GM18873 (cell line): ENCODE data around the gene TRIM24.

Experiments used
- ATAC-seq: cut with Tn5 transposase; IDR thresholded peaks from one replicate; pipeline ENCODE4 v1.9.1; 2021; ENCODE audit warnings: mild to moderate bottlenecking, moderate library complexity, moderate number of reproducible peaks; ENCODE audit not compliant: unreplicated experiment, low FRiP score

The TRIM24 gene

DNA sequence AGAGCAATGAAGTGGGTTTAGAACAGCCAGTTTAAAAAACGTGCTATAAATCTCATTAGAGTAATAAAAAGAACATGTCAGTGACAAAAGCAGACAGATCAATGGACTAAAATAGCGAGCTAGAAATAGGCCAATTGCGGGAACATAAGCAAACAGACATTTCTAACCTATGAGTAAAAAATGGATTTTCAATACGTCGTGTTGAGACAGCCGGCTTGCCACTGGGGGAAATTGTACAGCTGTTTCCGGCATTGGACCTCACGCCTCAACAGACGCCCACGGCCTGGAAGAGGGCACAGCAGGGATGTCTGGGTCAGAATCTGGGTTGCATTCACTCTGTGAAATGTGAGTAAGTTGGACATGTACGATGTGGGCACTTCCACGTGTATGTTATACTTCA, 148.2 kb downstream of the TRIM24 start:
- peak; percentile 81 for ATAC-seq

DNA sequence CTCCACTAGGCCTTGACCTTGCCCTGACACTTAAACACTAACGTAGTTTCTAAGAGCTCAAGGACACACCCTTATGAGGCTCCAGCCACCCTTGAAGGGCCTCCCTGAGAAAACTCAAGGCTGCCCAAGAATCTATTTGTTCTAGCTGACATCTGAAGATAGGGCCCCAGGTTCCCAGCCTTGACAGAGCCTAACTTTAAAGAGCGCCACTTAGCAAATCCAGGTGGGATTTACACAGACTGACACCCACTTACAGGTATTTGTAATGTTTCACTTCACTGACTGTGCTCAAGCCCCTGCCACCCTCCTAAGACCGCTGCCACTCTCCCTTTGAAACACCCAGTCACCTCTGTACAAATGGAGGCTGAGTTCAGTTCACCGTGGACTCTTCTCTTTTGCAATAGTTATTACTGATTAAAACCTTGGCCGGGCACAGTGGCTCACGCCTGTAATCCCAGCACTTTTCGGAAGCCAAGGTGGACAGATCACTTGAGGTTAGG, 150.7 kb downstream of the TRIM24 start:
- ATAC-seq = no peak

DNA sequence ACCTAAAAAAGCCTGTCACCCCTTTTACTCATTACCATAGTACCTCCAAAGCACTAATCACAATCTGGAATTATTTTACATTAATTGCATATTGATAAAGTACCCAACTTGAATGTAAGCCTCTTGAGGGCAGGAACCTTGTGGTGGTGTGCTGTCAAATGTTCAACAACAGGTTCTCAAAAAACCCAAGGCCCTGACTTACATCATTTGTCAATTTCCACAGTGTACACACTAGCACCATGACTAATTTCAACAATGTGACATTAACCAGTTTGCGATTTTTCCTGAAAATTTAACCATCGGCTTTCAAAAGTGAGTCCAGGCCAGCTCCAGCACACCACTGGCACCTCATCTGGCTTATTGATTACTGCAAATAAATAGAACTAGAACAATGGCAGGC, 153.6 kb downstream of the TRIM24 start:
- no peak for ATAC-seq

DNA sequence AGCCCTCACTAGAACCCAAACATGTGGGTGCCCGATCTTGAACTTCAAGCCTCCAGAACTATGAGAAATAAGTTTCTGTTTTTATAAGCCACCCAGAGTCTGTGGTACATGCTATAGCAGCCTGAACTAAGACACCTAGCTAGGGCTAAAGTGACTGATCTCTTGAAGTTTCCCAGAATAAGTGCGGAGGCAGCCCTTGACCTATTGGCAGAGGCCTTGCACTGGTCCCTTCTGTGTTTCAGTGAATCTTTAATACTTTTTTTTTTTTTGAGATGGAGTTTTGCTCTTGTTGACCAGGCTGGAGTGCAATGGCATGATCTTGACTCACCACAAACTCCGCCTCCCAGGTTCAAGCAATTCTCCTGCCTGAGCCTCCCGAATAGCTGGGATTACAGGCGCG, 156.0 kb downstream of the TRIM24 start:
- ATAC-seq = no peak

DNA sequence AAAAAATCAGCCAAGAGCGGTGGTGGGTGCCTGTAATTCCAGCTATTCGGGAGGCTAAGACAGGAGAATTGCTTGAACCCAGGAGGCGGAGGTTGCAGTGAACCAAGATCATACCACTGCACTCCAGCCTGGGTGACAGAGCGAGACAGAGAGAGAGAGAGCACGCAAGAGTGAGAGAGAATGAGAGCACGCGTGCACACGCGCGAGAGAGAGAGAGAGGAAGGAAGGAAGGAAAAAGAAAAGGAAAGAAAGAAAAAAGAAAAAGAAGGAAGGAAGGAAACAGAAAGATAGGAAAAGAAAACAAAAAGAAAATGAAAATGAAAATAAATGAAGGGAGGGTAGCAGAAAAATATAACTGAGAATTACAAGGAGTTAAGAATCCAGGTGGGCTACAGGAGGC, 158.4 kb downstream of the TRIM24 start:
- ATAC-seq = no peak

DNA sequence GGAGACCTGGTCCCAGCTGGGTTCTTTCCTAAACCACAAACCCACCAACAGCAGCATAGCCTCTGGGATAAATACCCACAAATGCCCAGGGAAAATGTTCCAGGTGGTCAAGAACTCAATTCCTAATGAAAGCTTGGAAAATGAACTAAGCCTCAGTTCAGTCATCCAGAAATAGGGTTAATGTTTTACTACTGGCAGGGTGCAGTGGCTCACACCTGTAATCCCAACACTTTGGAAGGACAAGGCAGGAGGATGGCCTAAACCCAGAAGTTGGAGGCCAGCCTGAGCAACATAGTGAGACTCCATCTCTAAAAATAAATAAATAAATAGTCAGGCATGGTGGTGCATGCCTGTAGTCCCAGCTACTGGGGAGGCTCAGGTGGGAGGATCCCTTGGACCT, 158.9 kb downstream of the TRIM24 start:
- ATAC-seq = no peak

DNA sequence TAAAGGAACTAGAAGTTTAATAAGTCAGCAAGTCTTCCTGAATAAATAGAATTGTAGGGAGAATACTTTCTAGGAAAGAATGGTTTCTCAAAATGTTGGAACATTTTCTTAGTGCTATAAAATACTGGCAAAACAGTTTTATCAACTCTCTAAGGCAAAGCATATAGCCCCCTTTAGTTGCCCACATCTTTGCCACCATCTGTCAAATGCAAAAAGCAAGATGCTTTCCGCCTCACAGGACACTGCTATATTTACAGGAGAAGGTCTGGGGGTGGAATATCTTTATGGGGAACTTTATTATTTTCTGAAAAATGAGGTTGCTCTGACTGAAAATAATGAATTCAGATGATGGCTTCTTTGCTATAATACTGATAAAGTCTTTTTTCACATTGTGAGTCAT, 162.8 kb downstream of the TRIM24 start:
- no peak for ATAC-seq

DNA sequence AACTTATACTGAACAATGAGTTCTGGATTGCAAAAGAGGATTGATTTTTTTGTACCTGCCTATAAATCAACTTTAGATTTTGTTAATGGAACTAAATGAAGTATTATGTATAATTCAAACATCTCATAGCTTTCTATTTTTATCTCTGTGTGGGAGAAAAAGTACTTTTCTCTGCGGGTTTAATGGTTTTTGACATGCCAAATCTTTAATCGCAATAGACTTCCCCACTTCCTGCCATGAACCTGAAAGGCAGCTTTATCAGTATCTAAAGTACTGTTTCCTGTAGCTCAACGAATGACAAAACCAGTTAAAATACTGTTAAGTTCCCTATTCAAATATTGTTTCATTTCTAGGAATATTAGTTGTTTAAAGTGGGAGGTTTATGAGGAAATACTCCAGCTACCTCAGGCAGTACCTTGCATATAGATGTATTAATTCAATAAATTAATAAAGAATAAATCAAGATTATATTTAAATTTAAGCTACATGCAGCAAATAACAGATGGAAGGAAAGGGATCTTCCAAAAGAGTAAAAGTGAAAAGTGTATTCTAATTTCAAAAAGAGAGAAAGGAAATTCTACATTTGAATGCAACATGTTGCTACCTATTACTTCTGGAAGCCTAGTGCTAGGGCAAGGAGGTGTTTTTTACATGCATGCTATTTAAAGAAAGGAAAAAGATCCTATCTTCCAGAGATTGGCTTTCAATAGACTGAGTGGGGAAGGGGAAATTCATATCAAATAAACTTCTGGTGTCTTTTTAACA, 165.2 kb downstream of the TRIM24 start:
- ATAC-seq = no peak

DNA sequence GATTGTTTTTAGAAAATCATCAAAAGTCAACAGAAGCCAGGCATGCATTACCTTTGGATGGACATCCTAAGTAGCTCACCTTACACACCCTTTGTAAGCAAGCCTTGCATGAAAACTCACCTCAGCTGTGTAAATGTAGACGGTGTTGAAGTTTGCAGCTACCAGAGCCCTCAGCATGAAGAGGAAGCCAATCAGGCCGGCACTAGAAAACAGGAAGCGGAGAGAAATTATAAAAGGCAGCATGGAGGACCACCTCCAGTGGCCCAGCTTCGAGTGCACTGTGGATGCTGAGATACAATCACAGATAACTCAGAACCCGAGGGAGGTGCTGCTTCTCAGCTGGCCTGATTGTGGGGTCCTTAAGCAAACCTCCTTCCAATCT, 165.8 kb downstream of the TRIM24 start:
- ATAC-seq = no peak

DNA sequence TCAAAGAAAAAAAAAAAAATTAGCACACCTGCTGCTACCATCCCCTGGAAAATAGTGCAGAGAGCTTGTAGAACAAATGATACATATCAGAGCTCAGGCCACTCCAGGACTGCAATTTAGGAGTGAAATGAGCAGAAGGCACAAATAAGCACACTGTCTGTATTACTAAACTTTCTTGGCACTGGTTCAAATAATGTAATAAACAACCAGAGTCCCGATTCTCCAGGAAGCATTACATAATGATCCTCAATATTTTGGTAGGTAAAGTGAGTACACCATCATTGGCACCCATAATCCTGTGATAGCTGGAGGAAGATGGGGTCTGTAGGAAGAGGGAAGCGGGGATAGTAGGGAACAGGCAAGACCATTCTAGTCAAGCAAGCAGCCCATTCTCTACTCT, 166.8 kb downstream of the TRIM24 start:
- ATAC-seq = no peak

DNA sequence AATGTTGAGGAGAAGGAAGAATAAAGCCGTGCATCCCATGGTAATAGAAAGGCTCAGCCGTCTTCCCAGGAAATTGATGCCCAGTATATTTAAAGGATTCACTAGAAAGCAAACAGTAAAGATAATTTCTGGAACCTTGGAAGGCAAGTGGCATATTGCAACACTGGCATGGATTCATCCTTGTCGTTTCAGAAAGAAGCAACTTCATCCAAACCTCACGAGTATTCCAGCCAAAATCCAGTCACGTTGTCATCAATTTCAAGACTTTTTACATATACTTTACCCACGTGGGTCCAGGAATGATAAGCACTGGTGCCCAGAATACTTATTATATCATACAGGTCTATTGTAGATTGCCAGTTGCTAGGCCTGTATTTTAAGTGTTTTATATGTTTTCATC, 167.3 kb downstream of the TRIM24 start:
- no peak for ATAC-seq

DNA sequence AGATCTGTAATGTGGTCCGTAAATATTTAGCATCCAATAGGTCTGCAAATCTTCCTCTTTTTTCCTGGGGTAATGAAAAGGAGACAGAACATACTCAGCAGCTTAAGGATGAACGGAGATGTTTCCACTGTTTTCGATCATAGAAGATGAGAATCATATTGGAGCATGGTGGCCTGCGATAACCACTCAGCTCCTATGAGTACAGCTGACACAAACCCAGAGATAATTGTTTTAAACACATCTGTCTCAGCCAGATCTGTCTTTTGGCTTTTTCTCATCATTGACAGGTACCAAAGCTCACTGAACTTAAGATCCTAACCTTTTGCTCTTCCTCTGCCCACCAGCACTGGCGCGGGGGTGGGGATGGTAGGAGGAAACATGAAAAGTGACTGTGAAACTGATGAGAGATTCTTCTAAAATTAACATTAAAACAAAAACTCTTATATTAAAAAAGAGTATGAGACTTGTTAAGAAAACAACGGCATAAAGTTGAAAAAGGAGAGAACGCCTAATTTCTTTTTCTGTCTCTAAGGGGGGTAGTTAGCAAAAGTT, 170.1 kb downstream of the TRIM24 start:
- ATAC-seq = no peak

DNA sequence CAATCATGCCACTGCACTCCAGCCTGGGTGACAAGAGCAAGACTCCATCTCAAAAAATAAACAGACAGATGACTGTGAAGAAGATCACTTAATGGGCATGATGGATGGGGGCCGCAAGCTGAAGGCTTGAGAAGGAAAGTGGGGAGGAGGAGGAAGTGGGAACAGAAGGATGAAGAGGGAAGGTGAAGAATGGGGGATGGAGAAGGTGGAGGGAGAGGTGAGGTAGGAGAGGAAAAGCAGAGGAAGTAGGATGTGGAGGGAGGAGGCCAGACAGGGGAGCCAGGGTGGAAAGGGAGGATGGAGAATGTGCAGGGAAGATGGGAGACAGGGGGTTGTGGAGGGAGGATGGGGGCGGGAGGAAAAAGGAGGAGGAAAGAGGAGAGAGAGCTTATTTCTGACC, 172.3 kb downstream of the TRIM24 start:
- ATAC-seq = no peak

DNA sequence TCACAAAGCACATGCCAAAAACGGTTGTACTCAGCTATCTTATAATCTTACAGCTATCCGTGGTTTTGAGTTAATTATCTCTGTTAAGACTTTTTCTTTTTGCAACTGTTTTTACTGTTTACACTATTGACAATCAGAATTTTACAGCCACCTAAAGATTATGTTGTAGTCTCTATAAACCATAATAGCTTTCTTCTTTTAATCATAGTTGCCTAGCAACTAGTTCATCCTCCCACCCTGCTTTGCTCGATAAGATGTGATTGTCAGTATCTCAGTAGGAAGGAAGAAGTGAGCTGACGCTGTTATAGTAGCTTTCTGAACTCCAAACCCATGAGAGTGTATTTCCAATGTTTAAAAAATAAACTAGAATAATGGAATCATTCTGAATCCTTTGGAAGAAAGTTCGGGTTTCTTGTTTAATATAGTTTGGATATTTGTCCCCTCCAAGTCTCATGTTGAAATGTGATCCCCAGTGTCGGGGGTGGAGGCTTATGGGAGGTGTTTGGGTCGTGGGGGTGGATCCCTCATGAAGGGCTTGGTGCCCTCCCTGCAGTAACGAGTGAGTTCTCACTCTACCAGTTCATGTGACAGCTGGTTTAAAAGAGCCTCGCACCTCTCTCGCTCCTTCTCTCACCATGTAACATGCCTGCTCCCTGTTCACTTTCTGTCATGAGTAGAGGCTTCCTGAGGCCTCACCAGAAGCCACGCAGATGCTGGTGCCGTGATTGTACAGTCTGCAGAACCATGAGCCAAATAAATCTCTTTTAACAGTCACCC, 173.0 kb downstream of the TRIM24 start:
- ATAC-seq = no peak
